Activated naive CD8-positive, alpha-beta T cell treated with anti-CD3 and anti-CD28 coated beads, Interleukin-2, amount 50 U/mL, for 24 hours (primary cell): ENCODE results near the gene NRIP1.

ENCODE experiments used
- ATAC-seq: fragments of 150-1000 bp; cut with Tn5 transposase; one replicate; pipeline ENCODE4 v1.10.0; 2021
- DNase-seq: peaks from one replicate; pipeline ENCODE4 v3.0.0; 2021
- H3K27ac Mint-ChIP-seq: one replicate; pipeline ENCODE4 v1.8.0; 2021; ENCODE audit warnings: mild to moderate bottlenecking, mixed read lengths
- H3K27me3 Mint-ChIP-seq: one replicate; pipeline ENCODE4 v1.8.0; 2021; ENCODE audit warnings: mixed read lengths
- H3K36me3 Mint-ChIP-seq: one replicate; pipeline ENCODE4 v1.8.0; 2021; ENCODE audit warnings: low read depth, mixed read lengths
- H3K4me1 Mint-ChIP-seq: one replicate; pipeline ENCODE4 v1.8.0; 2021; ENCODE audit warnings: mixed read lengths
- H3K4me3 Mint-ChIP-seq: one replicate; pipeline ENCODE4 v1.8.0; 2021; ENCODE audit warnings: mild to moderate bottlenecking, moderate library complexity, mixed read lengths
- H3K9me3 Mint-ChIP-seq: one replicate; pipeline ENCODE4 v1.8.0; 2021; ENCODE audit warnings: mixed read lengths

The NRIP1 gene

GRCh38 chr21:15060543-15061175, 4.1 kb downstream of the NRIP1 start:
- Mint-ChIP-seq H3K9me3 (no peaks in the 10 kb centered on the region), H3K27me3 (peaks cover 2% of the 10 kb centered on the region), H3K4me3 (peak overlapping the region; percentile 85), H3K4me1 (peaks cover 74% of the 10 kb centered on the region), H3K27ac (no peak overlapping the region), H3K36me3 (peaks cover 4% of the 10 kb centered on the region)
- no peak for DNase-seq
- no peak for ATAC-seq

DNA sequence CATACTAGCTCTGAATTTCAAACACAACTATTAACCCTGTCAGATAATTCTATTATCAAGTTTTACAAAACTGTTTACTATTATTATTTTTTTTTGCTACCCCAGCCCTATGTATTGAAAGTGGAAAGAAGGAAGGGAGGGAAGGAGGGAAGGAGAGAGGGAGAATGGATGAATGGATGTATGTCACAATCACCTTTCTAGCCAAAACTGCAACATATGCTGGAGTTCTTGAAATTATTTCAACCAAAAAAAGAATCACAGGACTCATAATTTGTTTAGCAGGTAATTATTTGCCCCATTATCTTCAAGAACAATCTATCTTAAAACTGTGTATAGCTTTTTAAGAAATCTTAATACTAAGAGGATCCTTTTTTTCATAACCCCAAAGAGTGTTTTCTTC, 5.4 kb downstream of the NRIP1 start:
- H3K4me3 Mint-ChIP-seq, result no peak overlapping the region
- no peak overlapping the region for H3K27ac Mint-ChIP-seq
- no peak for DNase-seq
- peaks cover 87% of the 10 kb centered on the region for H3K4me1 Mint-ChIP-seq
- no peaks in the 10 kb centered on the region for H3K9me3 Mint-ChIP-seq
- no peak for ATAC-seq
- H3K27me3 Mint-ChIP-seq, result no peaks in the 10 kb centered on the region
- H3K36me3 Mint-ChIP-seq, result peaks cover 4% of the 10 kb centered on the region

- Mint-ChIP-seq H3K9me3 (no peaks in the 10 kb centered on the region), H3K27ac (peak overlapping the region; percentile 36), H3K4me3 (peak overlapping the region; percentile 60), H3K27me3 (no peaks in the 10 kb centered on the region), H3K36me3 (peaks cover 4% of the 10 kb centered on the region), H3K4me1 (peaks cover 92% of the 10 kb centered on the region)
- no peak for ATAC-seq
- DNase-seq, result no peak
Measured at GRCh38 chr21:15058854-15059263, 5.9 kb downstream of the NRIP1 start.

DNA sequence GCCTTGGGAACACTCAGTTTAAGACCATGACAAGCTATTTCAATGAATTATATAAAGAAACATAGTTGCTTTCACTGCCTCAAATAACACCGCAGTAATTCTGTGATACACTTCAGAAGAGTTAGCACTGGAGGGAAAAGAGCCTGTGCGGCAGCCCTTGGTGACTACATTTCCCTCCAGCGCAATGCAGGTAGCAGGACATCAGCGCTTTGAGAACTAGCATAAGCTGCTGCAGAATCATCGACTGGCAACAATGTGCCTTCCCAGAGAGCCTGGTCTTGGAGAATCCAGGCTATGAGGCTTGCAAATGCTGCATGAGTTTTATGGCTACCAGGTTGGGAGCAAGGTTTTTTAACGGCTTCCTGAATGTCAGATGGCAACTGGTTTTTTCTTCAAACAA, 7.5 kb downstream of the NRIP1 start:
- Mint-ChIP-seq H3K36me3 (no peaks in the 10 kb centered on the region), H3K4me3 (peak overlapping the region; percentile 33), H3K27ac (no peak overlapping the region), H3K27me3 (no peaks in the 10 kb centered on the region), H3K4me1 (peaks cover 96% of the 10 kb centered on the region), H3K9me3 (no peaks in the 10 kb centered on the region)
- DNase-seq (peak; percentile 10), ATAC-seq (peak; percentile 51)

- Mint-ChIP-seq H3K9me3 (no peaks in the 10 kb centered on the region), H3K27ac (peak overlapping the region; percentile 48), H3K27me3 (no peaks in the 10 kb centered on the region), H3K36me3 (no peaks in the 10 kb centered on the region), H3K4me1 (peaks cover 94% of the 10 kb centered on the region), H3K4me3 (no peak overlapping the region)
- ATAC-seq (no peak), DNase-seq (no peak)
Measured at GRCh38 chr21:15054606-15055239, 10.1 kb downstream of the NRIP1 start.

DNA sequence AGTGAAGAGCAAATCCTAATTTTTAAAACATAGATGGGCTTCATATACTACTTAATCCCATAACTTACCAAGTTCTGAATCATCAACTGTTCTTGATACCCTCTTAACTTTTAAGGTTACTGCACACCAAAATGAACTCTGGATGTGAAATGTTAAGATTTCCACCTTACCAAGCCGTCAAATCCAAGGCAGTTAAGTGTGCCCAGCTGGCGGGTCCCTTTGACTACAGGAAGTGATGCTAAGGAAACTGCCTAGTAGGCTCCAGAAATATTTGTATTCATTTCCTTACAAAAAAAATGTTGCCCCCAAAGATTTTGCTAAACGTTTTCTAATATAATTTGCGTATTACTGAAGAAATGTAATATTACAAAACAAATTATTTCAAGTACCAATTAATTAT, 10.7 kb downstream of the NRIP1 start:
- Mint-ChIP-seq H3K4me1 (peaks cover 93% of the 10 kb centered on the region), H3K27ac (no peak overlapping the region)

GRCh38 chr21:15053500-15053899, 11.3 kb downstream of the NRIP1 start:
- ATAC-seq (no peak), DNase-seq (no peak)
- Mint-ChIP-seq H3K27me3 (no peaks in the 10 kb centered on the region), H3K36me3 (no peaks in the 10 kb centered on the region), H3K9me3 (no peaks in the 10 kb centered on the region), H3K4me3 (no peak overlapping the region), H3K27ac (no peak overlapping the region), H3K4me1 (peaks cover 89% of the 10 kb centered on the region)

More for the DNA sequence above, 10.7 kb downstream of the NRIP1 start:
- H3K9me3 Mint-ChIP-seq, result no peaks in the 10 kb centered on the region
- H3K36me3 Mint-ChIP-seq, result no peaks in the 10 kb centered on the region
- no peak for ATAC-seq
- no peaks in the 10 kb centered on the region for H3K27me3 Mint-ChIP-seq
- no peak overlapping the region for H3K4me3 Mint-ChIP-seq
- no peak for DNase-seq

GRCh38 chr21:15052459-15052763, 12.4 kb downstream of the NRIP1 start:
- no peak for DNase-seq
- Mint-ChIP-seq H3K36me3 (peaks cover 2% of the 10 kb centered on the region), H3K9me3 (no peaks in the 10 kb centered on the region), H3K4me3 (peak overlapping the region; percentile 68), H3K4me1 (peaks cover 87% of the 10 kb centered on the region), H3K27me3 (no peaks in the 10 kb centered on the region), H3K27ac (peak overlapping the region; percentile 69)
- ATAC-seq, result no peak

DNA sequence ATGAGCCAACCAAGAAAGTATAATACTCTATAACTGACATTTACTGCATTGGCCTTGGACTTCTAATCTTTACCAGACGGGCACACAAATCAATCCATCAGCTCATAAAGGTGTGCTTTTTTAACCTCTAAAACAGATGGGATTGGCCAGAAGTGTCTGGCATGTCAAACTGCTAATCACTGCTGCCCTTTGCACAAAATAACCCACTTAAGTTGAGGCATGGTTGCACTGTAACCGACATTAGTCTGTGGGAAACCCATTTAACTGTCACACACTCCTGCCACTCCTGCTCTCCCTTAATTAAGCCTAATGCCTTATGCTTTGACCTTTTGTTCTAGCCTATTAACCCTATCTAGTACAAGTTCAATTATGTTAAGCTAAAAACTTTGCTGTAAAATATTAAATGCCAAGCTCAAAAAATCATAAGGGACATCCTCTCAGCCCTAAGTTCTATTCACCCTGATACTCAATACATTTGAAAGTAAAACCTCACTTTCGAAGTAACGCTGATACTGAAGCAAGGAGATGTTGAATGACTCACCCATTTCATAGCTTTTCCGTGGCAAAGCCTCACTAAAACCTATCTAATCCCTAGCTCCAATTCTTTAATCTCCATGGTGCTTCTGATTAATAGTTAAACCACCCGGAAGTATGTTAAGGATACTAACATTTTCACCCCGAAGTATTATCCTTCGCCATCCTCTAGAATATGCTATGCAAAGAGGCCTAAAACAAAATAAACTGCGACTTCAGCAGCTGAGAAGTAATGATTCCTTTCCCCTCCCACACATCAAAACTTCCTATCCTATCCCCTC, 12.9 kb downstream of the NRIP1 start:
- Mint-ChIP-seq H3K27ac (peak overlapping the region; percentile 69), H3K4me3 (peak overlapping the region; percentile 68), H3K4me1 (peaks cover 82% of the 10 kb centered on the region), H3K9me3 (peaks cover 2% of the 10 kb centered on the region), H3K27me3 (no peaks in the 10 kb centered on the region), H3K36me3 (peaks cover 5% of the 10 kb centered on the region)
- ATAC-seq (peak; percentile 91), DNase-seq (no peak)

DNA sequence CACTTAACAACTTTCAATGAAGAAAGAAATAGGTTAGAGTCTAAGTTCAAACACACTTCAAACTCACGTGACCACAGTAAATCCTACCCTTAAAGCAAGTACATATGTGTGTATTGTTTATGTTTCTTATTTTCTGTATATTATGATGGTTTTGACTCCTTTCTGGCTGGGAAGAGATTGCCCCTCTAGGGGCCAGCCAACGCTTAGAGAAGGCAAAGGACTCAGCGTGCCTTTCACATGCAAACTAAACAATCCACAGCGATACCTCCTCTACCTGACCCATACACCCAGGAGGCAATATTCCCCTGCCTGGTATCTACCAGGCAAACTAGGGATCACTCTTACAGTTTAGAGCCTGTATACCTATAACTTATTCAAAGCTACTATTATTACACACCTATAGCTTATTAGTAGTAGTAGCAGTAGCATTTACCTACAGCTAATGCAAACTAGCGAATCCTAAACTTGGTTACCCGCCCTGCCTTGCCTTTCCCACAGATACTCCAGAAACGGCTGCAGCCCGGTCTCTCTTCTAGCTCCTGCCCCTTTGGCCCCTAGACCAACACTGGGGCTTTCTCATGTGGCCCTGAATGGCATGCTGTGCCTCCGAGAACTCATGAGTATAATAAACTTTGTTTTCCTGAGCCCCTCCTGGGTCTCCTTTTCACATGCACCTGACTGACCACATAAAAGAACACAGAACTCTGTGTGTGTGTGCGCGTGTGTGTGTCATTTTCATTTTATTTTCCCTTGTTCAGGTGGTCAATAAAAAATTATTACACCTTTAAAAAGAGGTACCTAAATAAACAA, 14.0 kb downstream of the NRIP1 start:
- DNase-seq (no peak), ATAC-seq (no peak)
- Mint-ChIP-seq H3K27ac (peak overlapping the region; percentile 69), H3K9me3 (peaks cover 10% of the 10 kb centered on the region), H3K4me1 (peaks cover 79% of the 10 kb centered on the region), H3K36me3 (peaks cover 15% of the 10 kb centered on the region), H3K4me3 (peak overlapping the region; percentile 68), H3K27me3 (no peaks in the 10 kb centered on the region)

GRCh38 chr21:15045017-15045416, 19.8 kb downstream of the NRIP1 start:
- H3K27me3 Mint-ChIP-seq, result no peaks in the 10 kb centered on the region
- H3K4me1 Mint-ChIP-seq, result peaks cover 29% of the 10 kb centered on the region
- peaks cover 15% of the 10 kb centered on the region for H3K9me3 Mint-ChIP-seq
- DNase-seq (no peak), ATAC-seq (no peak)
- H3K27ac Mint-ChIP-seq, result no peak overlapping the region
- no peak overlapping the region for H3K4me3 Mint-ChIP-seq
- H3K36me3 Mint-ChIP-seq, result peaks cover 39% of the 10 kb centered on the region

GRCh38 chr21:15042531-15042930, 22.3 kb downstream of the NRIP1 start:
- peaks cover 52% of the 10 kb centered on the region for H3K36me3 Mint-ChIP-seq
- no peak overlapping the region for H3K4me3 Mint-ChIP-seq
- peaks cover 15% of the 10 kb centered on the region for H3K9me3 Mint-ChIP-seq

GRCh38 chr21:15039607-15040299, 25.0 kb downstream of the NRIP1 start:
- ATAC-seq (no peak), DNase-seq (no peak)
- Mint-ChIP-seq H3K27ac (no peak overlapping the region), H3K4me1 (peaks cover 17% of the 10 kb centered on the region), H3K9me3 (peaks cover 5% of the 10 kb centered on the region), H3K4me3 (no peak overlapping the region), H3K36me3 (peaks cover 36% of the 10 kb centered on the region), H3K27me3 (no peaks in the 10 kb centered on the region)

More at GRCh38 chr21:15042531-15042930, 22.3 kb downstream of the NRIP1 start:
- Mint-ChIP-seq H3K27me3 (no peaks in the 10 kb centered on the region), H3K27ac (no peak overlapping the region), H3K4me1 (peaks cover 17% of the 10 kb centered on the region)
- ATAC-seq, result no peak
- DNase-seq, result no peak

DNA sequence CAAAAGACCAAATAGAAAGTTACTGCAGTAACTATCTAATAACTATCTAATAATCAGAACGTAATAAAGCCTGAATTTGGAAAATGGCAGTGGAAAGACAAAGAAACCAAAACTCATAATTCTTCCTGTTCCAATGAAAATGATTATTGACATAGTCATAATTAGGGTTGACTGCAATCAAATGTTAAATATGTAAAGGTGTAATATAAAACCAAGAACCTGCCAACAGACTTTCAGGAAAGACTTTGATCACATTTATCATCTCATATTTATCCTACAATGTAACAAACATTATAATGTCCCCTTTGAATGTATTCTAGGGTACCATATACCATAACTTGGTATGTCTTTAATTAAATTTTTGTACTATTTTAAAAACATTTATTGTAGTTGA, 26.9 kb downstream of the NRIP1 start:
- Mint-ChIP-seq H3K27me3 (no peaks in the 10 kb centered on the region), H3K4me3 (no peak overlapping the region), H3K4me1 (peaks cover 28% of the 10 kb centered on the region), H3K36me3 (peaks cover 27% of the 10 kb centered on the region), H3K9me3 (peaks cover 4% of the 10 kb centered on the region), H3K27ac (no peak overlapping the region)
- DNase-seq (no peak), ATAC-seq (no peak)
